Gastrocnemius medialis (tissue), 4 donors: ENCODE results near the gene CCDC107.

ENCODE experiments used
- POLR2A ChIP-seq, 2 donors: fragments of 450-650 bp; IDR thresholded peaks; one replicate each; pipeline ENCODE4 v1.6.1; 2017; ENCODE audit warnings: antibody characterized with exemption in 2 of 2, mild to moderate bottlenecking in 2 of 2, moderate library complexity in 2 of 2
- TF ChIP-seq, protein P1 (sequence below), 5 experiments: fragments of 450-650 bp in 3 of 5; fragments of 200-600 bp in 2 of 5; sonication (generic) in 2 of 5; IDR thresholded peaks in 4 of 5; conservative IDR thresholded peaks in 1 of 5; 1 replicate in 4 of 5; 2 replicates in 1 of 5; pipeline ENCODE4 v1.5.1; 2016 to 2019; ENCODE audit warnings: antibody characterized with exemption in 5 of 5, mild to moderate bottlenecking in 3 of 5, moderate library complexity in 3 of 5

DNA sequence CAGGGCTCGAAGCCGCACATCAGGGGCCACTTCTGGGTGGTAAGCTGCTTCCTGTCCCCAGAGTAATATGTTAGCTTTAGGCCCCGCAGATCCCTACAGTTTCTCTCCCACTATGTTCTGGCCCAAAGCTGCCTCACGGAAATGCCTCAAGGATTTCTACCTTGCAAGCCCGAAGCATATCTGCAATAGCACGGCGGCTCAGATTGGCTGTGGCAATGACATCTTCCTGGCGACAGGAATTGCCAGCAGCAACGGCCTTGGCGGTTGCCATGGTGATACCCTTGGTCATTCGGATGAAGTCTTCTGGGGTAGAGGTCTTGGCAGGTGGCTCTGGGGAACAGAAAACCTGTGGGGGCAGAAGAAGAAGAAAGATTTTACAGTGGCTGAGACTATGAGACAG is 41.9 kb downstream of the CCDC107 start:
- TF ChIP-seq, protein P1, sequence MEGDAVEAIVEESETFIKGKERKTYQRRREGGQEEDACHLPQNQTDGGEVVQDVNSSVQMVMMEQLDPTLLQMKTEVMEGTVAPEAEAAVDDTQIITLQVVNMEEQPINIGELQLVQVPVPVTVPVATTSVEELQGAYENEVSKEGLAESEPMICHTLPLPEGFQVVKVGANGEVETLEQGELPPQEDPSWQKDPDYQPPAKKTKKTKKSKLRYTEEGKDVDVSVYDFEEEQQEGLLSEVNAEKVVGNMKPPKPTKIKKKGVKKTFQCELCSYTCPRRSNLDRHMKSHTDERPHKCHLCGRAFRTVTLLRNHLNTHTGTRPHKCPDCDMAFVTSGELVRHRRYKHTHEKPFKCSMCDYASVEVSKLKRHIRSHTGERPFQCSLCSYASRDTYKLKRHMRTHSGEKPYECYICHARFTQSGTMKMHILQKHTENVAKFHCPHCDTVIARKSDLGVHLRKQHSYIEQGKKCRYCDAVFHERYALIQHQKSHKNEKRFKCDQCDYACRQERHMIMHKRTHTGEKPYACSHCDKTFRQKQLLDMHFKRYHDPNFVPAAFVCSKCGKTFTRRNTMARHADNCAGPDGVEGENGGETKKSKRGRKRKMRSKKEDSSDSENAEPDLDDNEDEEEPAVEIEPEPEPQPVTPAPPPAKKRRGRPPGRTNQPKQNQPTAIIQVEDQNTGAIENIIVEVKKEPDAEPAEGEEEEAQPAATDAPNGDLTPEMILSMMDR (IDR thresholded peaks at IDR 0.05 in 4 of 5, conservative IDR thresholded peaks at IDR 0.05 in 1 of 5): no peak
- TF ChIP-seq POLR2A (IDR thresholded peaks at IDR 0.05): no peak
